ENCODE results near the gene ZDHHC14.

Gene ZDHHC14

DNA sequence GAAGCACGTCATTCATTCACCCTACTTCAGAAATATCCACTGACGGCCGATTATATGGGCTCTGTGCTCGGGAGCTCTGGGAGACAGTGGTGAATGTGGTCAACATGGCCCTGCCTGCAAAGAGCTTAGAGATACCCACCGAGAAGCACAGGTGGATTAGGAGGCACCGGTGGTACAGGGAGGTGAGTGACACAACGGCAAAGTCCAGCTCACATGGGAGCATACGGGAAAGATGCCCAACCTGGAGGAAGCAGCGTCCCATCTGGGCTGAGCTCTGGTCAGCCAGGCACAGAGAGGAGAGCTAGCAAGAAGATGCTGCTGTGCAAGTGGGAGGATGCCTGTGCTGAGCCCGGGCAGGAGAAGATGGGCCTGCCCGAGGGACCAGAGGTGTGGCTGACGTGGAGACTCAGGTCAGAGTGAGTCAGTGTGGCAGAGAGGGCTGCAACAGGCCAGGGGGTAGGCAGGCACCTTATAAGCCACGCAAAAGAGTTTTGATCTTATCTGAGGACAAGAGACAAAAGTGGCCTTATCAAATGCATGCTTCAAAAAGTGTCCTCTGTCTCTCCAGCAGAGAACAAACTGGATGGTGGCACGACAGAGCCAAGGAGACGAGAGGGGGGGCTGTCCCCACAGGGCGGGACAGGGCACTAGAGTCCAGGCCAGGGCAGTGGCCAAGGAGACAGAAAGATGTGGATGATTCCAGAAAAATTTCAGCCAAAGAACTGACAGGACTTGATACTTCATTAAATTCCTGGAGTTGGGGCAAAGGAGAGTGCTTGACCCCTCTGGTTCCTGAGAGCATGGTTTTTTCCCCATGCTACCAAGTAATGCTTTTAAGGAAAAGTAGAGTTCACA, 227.5 kb downstream of the ZDHHC14 start:
- H3K4me3 ChIP-seq (ENCODE audit: low read depth, low read length): no peak overlapping the region

DNA sequence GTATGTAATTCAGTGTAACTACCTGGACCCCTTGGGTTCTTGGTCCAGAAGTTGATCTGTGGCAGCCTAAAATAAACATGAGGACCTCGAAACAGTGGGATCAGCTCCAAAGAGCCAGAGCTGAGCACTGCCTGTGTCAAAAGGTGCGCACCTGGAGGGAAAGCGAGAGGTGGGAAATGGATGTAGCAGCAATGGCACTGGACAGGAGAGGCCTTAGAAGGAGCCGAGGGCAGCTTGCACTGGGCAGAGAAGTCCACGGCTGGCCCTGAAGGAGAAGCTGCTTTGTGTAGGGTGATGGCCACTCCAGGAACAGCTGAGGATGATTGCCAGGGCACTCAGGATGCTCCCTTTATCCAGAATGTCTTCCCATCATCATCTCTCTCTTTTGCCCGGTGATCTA, 228.1 kb downstream of the ZDHHC14 start:
- no peak overlapping the region for H3K4me3 ChIP-seq (ENCODE audit: low read depth, low read length)

GRCh38 chr6:157609556-157609955, 228.6 kb downstream of the ZDHHC14 start:
- H3K4me3 ChIP-seq (ENCODE audit: low read depth, low read length): no peak overlapping the region

GRCh38 chr6:157610451-157610999, 229.5 kb downstream of the ZDHHC14 start:
- H3K4me3 ChIP-seq (ENCODE audit: low read depth, low read length): no peak overlapping the region

- no peak overlapping the region for H3K4me3 ChIP-seq (ENCODE audit: low read depth, low read length)
Observed at GRCh38 chr6:157611406-157611805, 230.4 kb downstream of the ZDHHC14 start.

- no peak overlapping the region for H3K4me3 ChIP-seq (ENCODE audit: low read depth, low read length)
Observed at GRCh38 chr6:157613011-157613522, 232.1 kb downstream of the ZDHHC14 start.

DNA sequence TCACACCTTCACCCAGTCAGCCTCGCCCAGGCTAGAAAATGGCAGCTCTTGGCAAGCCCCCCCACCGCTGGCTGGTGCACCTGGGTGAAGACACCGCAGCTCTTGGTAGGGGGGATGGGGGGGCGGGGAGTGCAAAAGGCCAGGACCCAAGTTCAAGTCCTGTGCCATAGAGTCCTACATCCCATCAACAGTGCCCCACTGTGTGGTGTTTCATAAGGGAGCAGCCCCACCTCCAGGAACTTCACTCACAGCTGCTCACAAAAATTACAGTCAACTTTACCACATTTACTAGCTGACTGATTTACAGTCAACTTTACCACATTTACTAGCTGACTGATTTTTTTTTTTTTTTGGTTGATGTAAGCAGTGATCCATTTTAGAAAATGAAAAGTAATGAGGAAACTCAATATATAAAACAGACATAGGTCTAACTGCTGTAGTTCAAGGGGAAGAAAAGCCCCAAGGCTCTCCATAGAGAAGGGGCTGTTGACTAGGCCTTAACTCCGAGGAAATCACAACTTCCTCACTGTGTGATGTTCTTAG, 233.1 kb downstream of the ZDHHC14 start:
- no peak overlapping the region for H3K4me3 ChIP-seq (ENCODE audit: low read depth, low read length)

- H3K4me3 ChIP-seq (ENCODE audit: low read depth, low read length): no peak overlapping the region
Observed at GRCh38 chr6:157615420-157615769, 234.4 kb downstream of the ZDHHC14 start.

- no peak overlapping the region for H3K4me3 ChIP-seq (ENCODE audit: low read depth, low read length)
Observed at GRCh38 chr6:157615951-157616350, 235.0 kb downstream of the ZDHHC14 start.

- no peak overlapping the region for H3K4me3 ChIP-seq (ENCODE audit: low read depth, low read length)
Observed at GRCh38 chr6:157620944-157621343, 240.0 kb downstream of the ZDHHC14 start.

- no peak overlapping the region for H3K4me3 ChIP-seq (ENCODE audit: low read depth, low read length)
Observed at GRCh38 chr6:157621406-157621805, 240.4 kb downstream of the ZDHHC14 start.

DNA sequence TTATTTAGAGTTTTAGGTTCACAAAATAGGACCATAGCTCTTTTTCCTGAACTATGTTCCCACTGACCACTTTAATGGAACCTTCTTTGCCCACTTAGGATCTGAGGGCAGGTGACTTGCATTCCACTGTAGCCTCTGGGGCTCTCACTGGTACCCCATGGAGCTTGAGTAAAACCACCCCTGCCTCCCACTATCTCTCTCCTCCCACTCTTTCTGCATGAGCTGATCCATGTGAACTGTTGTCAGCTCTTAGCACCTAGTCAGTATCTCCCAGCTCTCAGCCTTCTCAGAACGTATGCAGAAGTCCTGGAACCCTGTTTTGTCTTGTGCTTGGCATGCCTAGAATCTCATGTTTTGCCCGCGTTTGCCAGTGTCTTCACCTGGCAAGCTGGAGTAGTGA, 241.4 kb downstream of the ZDHHC14 start:
- no peak overlapping the region for H3K4me3 ChIP-seq (ENCODE audit: low read depth, low read length)

DNA sequence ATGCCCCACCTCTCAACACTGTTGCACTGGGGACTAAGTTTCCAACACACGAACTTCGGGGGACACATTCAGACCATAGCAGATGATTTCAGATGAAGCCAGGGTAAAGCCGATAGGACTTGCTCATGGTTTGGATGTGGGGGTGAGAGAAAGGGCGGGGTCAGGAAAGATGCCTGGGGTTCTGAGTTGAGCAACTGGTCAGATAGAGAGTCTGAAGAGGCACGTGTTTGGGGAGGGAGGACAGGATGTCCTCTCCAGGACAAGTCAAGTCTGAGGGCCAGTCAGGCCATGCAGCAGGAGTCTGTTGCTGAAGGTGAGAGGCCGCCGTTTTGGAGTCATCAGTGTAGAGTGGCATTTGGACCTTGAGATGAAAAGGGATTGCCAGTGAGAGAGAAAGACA, 244.1 kb downstream of the ZDHHC14 start:
- no peak overlapping the region for H3K4me3 ChIP-seq (ENCODE audit: low read depth, low read length)

DNA sequence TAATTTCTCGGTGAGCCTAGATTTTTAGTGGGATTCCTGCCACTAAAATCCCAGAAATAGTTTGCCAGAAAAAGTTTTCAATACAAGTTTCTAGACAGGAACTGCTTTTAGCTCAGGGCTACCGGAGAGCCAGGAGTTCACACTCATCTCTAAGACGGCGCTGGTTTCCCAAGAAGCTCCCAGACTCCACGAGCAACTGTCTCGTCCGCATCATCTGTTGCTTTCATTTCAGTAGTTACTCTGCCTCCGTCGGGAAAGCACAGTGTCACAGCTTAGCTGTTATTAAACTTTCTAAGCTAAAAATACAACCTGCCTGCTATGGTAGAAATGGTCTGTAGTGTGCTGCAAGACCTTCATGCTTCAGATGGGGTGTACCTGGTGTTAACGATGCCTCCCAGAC, 244.8 kb downstream of the ZDHHC14 start:
- H3K4me3 ChIP-seq (ENCODE audit: low read depth, low read length): no peak overlapping the region

DNA sequence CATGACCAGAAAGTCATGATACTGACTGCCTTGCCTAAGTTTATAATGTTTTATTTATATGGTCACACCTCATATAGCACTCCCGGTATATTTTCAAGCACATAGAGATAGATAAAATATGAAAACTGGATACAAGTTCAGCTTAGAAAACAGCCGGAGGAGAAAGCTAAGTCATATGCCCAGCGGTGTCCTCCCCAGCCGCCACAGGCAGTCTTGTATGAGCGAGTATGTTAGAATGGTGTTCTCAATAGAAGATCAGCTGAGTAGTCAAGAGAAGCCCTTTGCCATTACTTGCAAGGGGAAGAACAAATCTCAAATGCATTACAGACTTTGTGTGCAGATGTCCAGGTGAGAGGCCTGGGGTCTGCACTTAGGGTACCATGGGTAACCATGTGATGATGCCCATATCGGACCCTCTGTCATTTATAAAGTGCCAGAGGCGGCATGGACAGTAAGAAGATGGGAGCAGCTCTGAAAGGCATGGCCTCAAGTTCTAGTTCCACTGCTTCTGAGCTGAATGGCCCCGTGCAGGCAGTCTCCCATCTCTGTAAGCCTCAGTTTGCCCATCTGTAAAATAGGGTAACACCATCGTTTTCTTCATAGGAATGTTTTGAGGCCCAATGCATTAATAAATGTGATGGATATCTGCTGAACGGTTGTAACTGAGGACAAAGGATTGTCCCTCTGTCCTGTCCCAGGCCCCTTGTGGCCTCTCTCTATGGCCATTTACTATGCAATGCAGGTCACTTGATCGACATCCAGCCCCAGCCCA, 246.4 kb downstream of the ZDHHC14 start:
- H3K4me3 ChIP-seq (ENCODE audit: low read depth, low read length): no peak overlapping the region

DNA sequence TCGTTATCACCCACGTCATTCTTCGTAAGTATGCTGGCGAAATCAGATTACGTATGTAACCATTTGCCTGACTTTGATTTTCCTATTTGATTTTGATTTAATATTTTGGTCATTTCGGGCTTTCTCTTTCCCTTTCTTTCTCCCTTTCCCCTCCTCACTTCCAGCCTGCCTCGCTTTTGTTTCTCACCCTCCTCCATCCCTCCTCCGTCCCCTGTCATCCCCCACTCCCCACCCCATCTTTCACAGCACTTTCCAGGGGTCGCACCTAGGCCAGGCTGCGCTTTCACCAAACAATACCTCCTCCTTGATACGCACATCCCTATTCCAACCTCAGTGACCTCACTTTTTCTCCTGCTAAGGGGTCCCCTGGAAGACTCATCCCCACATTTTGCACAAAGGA, 247.5 kb downstream of the ZDHHC14 start:
- H3K4me3 ChIP-seq (ENCODE audit: low read depth, low read length): no peak overlapping the region

DNA sequence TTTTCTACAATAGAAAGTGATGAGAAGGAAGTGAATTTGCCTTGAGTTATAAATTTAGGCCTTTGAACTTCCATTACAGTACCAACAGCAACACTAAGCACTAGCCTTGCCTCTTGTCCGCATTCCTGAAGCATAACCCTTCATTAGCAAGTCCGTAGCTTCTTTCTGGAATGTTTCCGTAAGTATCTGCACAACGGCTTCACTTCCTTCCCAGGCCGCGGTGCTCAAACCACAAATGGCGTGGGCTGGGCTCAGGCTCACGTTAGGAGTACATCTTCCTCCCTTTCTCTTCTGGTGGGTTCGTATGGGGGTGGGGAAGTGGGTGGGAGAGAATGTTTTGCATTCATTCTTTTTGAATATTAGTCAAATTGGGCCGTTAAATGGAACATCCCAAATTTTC, 248.2 kb downstream of the ZDHHC14 start:
- H3K4me3 ChIP-seq (ENCODE audit: low read depth, low read length): no peak overlapping the region

GRCh38 chr6:157630463-157631080, 249.6 kb downstream of the ZDHHC14 start:
- no peak overlapping the region for H3K4me3 ChIP-seq (ENCODE audit: low read depth, low read length)

DNA sequence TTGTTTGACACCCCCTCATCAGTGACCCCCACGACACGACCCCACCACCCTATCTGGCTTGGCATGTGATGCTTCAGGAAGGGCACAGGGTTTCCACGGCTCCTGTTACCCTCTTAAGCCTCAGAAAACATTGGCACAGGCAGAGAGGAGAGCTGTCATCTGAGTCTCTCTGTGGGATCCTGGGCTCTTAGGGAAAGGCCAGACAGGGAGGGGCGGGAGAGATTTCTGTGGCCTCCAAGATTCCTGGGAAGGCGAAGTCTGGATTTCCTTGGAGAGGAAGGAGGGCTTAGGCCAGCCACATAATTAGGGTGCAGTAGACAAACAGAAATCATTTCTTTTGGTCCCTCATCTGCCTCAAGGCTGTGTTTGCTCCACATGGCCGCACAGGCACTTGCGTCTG, 250.4 kb downstream of the ZDHHC14 start:
- H3K4me3 ChIP-seq (ENCODE audit: low read depth, low read length): no peak overlapping the region

DNA sequence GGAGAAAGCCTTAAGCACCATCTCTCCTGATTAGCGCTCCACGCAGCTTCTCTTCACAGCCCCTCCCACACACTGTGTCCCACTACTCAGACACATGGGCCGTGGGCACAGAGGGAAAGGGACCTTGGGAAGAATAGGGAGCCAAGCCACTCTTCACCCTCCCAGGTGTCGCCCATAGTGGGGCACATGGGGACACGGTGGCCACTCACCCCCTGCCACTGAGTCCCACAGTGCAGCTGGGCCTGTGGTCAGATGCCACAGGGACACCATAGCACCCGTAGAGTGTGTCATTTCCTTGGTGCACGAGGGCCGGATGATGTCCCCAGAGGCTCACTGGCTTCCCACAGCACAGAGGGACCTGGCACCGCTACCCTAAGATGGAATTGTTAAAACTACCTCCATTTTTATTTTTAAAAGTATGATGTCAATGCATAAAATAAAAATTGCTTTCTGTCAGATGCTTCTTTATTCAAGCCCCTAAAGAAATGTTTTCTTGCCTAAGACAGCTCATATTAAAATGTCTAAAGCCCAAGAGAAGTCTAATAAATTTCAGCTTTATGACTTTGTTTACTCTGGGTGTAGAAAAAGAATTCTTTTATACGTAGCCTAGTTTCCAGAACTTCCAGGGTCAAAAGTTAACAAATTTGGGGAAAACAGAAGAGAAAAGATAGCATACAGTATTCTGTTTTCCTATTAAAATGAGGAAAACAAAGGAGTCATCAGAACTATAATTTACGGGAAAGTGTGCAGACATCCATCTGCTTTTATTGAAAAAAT, 251.0 kb downstream of the ZDHHC14 start:
- H3K4me3 ChIP-seq (ENCODE audit: low read depth, low read length): no peak overlapping the region
